ENCODE results near the gene DOCK10. TPM values are rescaled to one million over a fixed set of nuclear protein-coding genes. Genes with fewer than 3 reads are reported as not detected.
A peak's percentile ranks its signal among the peaks of the same experiment; 100 is the strongest.

The DOCK10 gene
- total RNA-seq, 1 donor, result 20.7 TPM

- no peak for DNase-seq (ENCODE audit: low read depth)
- TF ChIP-seq, protein P1, sequence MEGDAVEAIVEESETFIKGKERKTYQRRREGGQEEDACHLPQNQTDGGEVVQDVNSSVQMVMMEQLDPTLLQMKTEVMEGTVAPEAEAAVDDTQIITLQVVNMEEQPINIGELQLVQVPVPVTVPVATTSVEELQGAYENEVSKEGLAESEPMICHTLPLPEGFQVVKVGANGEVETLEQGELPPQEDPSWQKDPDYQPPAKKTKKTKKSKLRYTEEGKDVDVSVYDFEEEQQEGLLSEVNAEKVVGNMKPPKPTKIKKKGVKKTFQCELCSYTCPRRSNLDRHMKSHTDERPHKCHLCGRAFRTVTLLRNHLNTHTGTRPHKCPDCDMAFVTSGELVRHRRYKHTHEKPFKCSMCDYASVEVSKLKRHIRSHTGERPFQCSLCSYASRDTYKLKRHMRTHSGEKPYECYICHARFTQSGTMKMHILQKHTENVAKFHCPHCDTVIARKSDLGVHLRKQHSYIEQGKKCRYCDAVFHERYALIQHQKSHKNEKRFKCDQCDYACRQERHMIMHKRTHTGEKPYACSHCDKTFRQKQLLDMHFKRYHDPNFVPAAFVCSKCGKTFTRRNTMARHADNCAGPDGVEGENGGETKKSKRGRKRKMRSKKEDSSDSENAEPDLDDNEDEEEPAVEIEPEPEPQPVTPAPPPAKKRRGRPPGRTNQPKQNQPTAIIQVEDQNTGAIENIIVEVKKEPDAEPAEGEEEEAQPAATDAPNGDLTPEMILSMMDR (IDR thresholded peaks at IDR 0.05; ENCODE audit: insufficient read depth, low read depth, low read length), result no peak
- H3K4me3 ChIP-seq (ENCODE audit: low read depth, low read length), result no peak overlapping the region
Measured at GRCh38 chr2:225028572-225028971, 13.7 kb downstream of the DOCK10 start.

- TF ChIP-seq, protein P1 (IDR thresholded peaks at IDR 0.05; ENCODE audit: insufficient read depth, low read depth, low read length), result no peak
- no peak overlapping the region for H3K4me3 ChIP-seq (ENCODE audit: low read depth, low read length)
- DNase-seq (ENCODE audit: low read depth), result no peak
Measured at GRCh38 chr2:225027061-225027762, 15.1 kb downstream of the DOCK10 start.

DNA sequence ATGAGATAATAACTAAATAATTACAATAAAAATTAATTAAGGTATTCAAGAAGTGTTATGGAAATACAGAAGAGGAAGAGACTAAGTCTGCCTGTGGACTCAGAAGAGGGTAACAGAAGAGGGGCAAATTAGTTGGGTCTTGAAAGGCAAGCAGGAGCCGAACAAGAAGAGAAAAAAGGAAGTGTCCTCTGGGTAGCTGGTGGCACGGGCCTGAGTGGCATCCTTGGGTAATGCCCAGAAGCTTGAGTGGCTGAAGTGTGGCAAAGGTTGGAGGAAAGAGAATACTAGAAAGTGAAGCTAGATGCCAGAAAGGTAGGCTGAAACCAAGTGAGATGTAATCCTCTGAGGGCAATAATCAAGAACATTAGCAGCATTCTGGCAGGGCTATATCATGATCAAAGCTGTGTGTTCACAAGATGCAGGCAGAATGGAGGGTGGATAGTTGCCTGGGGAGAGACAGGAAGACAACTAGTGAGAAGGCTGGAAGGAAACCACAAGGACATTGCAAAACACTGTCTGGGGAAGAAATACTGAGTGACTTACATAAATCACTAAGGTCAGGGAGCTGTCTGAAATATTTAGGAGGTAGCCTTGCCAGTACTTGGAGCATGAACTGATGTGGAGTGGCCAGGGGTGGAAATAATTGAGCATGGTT is 16.2 kb downstream of the DOCK10 start:
- H3K4me3 ChIP-seq (ENCODE audit: low read depth, low read length), result no peak overlapping the region
- peak; percentile 65 for DNase-seq (ENCODE audit: low read depth)
- TF ChIP-seq, protein P1 (IDR thresholded peaks at IDR 0.05; ENCODE audit: insufficient read depth, low read depth, low read length), result no peak

- no peak overlapping the region for H3K4me3 ChIP-seq (ENCODE audit: low read depth, low read length)
- no peak for DNase-seq (ENCODE audit: low read depth)
- TF ChIP-seq, protein P1 (IDR thresholded peaks at IDR 0.05; ENCODE audit: insufficient read depth, low read depth, low read length), result no peak
Measured at GRCh38 chr2:225022188-225022587, 20.1 kb downstream of the DOCK10 start.

DNA sequence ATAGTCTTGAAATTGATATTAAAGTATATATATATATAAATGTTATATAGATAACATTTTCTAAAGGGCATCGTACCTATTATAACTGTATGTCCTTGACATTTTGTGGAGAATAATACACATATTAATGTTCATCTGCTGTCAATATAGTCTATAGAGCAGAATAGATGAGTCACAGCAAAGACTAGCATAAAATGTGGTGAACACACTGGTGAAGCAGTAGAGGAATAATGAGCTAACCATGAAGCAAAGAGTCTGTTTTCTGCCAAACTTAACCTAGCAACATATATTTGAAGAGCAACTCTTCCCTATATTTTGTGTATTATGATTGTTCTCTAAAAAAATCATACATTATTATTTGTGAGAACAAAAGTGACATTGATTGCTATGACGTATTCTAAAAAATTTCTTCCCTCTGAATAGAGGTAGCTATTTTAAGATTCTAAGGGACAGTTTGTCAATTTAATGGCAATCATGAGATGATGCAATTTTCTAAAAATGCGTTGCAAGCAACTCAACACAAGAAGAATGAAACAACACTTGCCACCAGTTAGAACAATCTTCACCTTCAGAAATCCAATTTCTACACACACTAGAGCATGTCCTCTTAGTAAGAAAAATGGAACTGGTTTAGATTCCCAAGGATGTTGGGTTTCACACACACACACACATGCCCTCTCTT is 22.0 kb downstream of the DOCK10 start:
- DNase-seq (ENCODE audit: low read depth), result no peak
- H3K4me3 ChIP-seq (ENCODE audit: low read depth, low read length), result no peak overlapping the region
- TF ChIP-seq, protein P1 (IDR thresholded peaks at IDR 0.05; ENCODE audit: insufficient read depth, low read depth, low read length), result no peak

DNA sequence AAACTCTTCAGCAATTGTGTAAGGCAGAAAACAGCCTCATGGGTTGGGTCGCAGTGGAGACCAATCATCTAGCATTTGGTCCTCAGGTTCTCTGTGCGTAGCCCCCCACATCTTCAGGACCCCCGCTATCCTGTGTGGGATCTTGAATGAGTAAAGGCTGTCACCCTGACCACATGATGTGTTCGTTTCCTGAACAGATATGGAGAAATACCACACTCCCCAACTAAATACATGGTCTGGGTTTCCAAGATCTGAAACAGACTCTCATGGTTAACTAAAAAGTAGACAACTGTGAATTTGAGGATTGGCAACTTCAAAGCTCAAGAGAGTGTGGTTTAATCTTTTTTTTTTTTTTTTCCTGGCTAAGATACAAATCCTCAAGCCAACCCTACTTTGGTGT is 23.2 kb downstream of the DOCK10 start:
- no peak for DNase-seq (ENCODE audit: low read depth)
- H3K4me3 ChIP-seq (ENCODE audit: low read depth, low read length), result no peak overlapping the region
- TF ChIP-seq, protein P1 (IDR thresholded peaks at IDR 0.05; ENCODE audit: insufficient read depth, low read depth, low read length), result no peak
